Rectal smooth muscle tissue (tissue), 1 donor: Measurements from ENCODE around the gene TSEN54.

Source experiments
- H3K27ac ChIP-seq: one replicate; pipeline ENCODE4 v1.7.0; 2013; ENCODE audit warnings: low read depth, low read length, inconsistent platforms
- H3K27me3 ChIP-seq: one replicate; pipeline ENCODE4 v1.7.0; 2013; ENCODE audit warnings: low read length; ENCODE audit not compliant: control insufficient read depth, insufficient read depth
- H3K36me3 ChIP-seq: one replicate; pipeline ENCODE4 v1.7.0; 2013; ENCODE audit warnings: low read length; ENCODE audit not compliant: control insufficient read depth, insufficient read depth
- H3K4me1 ChIP-seq: one replicate; pipeline ENCODE4 v1.7.0; 2013; ENCODE audit warnings: low read length; ENCODE audit not compliant: control insufficient read depth, insufficient read depth
- H3K4me3 ChIP-seq: one replicate; pipeline ENCODE4 v1.7.0; 2013; ENCODE audit warnings: low read length
- H3K9ac ChIP-seq: one replicate; pipeline ENCODE4 v1.7.0; 2013; ENCODE audit warnings: low read length

The TSEN54 gene

DNA sequence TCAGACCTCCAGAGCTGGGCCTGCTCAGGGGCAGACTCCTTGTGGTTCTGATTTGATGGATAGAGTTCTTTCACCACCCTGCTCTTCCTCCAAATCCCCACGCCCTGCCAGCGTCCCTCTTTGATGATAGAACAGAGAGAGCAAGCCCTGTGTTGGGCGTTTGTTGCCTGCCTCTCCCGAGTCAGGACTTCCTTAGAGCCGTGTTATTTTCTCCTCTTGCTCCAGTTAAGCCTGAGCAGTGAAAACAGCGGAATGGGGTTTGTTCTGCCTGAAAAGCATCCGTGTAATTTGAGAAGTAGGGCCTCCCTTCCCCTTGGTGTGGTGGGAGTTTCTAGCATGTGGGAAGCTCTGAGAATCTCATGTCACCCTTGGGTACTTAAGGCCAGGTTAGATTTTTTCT lies 37.8 kb upstream of the TSEN54 start:
- H3K4me3 ChIP-seq = no peak overlapping the region
- H3K27me3 ChIP-seq = no peaks in the 10 kb centered on the region
- no peaks in the 10 kb centered on the region for H3K36me3 ChIP-seq
- H3K9ac ChIP-seq = no peak overlapping the region
- H3K4me1 ChIP-seq = peaks cover 21% of the 10 kb centered on the region
- H3K27ac ChIP-seq = no peak overlapping the region

- no peaks in the 10 kb centered on the region for H3K27me3 ChIP-seq
- H3K4me3 ChIP-seq = no peak overlapping the region
- peaks cover 21% of the 10 kb centered on the region for H3K4me1 ChIP-seq
- no peaks in the 10 kb centered on the region for H3K36me3 ChIP-seq
- no peak overlapping the region for H3K27ac ChIP-seq
- no peak overlapping the region for H3K9ac ChIP-seq
Measured at GRCh38 chr17:75480281-75480680, 36.0 kb upstream of the TSEN54 start.

GRCh38 chr17:75481194-75482068 lies 34.9 kb upstream of the TSEN54 start:
- Histone ChIP-seq H3K9ac (no peak overlapping the region), H3K36me3 (peaks cover 4% of the 10 kb centered on the region), H3K4me1 (peaks cover 11% of the 10 kb centered on the region), H3K27me3 (no peaks in the 10 kb centered on the region), H3K4me3 (no peak overlapping the region), H3K27ac (no peak overlapping the region)

DNA sequence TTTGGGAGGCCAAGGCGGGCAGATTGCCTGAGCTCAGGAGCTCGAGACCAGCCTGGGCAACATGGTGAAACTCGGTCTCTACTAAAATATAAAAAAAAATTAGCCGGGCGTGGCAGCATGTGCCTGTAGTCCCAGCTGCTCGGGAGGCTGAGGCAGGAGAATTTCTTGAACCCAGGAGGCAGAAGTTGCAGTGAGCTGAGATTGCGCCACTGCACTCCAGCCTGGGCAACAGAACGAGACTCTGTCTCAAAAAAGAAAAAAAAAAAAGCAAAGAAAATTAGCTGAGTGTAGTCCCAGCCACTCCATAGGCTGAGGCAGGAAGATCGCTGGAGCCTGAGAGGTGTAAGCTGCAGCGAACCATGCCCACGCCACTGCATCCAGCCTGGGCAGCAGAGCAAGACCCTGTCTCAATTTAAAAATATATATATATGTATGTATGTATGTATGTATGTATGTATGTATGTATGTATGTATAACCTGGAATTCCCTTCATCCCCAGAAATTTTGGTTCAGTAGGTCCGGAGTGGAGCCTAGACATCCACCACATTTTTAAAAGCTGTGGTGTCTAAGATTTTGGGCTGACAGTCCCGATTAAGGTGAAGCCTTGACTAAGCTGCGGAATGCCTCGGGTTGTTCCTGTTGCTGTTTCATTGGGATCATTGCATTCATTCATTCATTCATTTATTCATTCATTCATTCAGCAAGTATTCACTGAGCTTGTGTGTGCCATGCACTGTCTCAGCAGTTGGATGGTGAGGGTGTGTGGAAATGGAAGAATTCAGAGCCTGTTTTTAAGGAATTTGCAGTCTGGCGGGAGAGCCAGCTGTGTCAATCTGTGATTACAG lies 34.0 kb upstream of the TSEN54 start:
- Histone ChIP-seq H3K4me3 (no peak overlapping the region), H3K36me3 (peaks cover 4% of the 10 kb centered on the region), H3K27me3 (no peaks in the 10 kb centered on the region), H3K9ac (no peak overlapping the region), H3K27ac (no peak overlapping the region), H3K4me1 (peaks cover 2% of the 10 kb centered on the region)

DNA sequence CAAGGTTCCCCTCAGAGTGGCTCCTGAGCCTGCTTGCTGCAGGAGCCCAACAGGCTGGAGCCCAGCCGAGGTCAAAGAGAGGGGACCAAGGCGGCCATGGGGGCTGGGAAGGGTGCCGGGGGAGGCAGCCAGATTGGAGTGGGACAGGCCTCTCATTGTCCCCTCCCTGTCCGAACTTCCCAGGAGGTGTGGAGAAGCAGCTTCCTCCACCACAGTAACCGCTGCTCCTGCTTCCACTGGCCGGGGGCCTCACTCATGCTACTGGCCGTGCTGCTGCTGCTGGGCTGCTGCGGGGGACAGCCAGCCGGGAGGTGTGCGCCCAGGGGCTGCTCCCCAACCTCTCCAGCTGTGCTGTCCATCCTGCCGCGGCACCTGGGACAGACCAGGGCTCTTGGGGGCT lies 30.6 kb upstream of the TSEN54 start:
- no peak overlapping the region for H3K9ac ChIP-seq
- no peaks in the 10 kb centered on the region for H3K27me3 ChIP-seq
- H3K4me1 ChIP-seq = no peaks in the 10 kb centered on the region
- H3K27ac ChIP-seq = no peak overlapping the region
- no peak overlapping the region for H3K4me3 ChIP-seq
- H3K36me3 ChIP-seq = peaks cover 4% of the 10 kb centered on the region

- H3K4me3 ChIP-seq = no peak overlapping the region
- H3K27me3 ChIP-seq = no peaks in the 10 kb centered on the region
- H3K9ac ChIP-seq = no peak overlapping the region
- H3K4me1 ChIP-seq = no peaks in the 10 kb centered on the region
- no peak overlapping the region for H3K27ac ChIP-seq
- H3K36me3 ChIP-seq = peaks cover 7% of the 10 kb centered on the region
Measured at GRCh38 chr17:75486151-75486550, 30.2 kb upstream of the TSEN54 start.

- no peaks in the 10 kb centered on the region for H3K27me3 ChIP-seq
- H3K9ac ChIP-seq = no peak overlapping the region
- no peak overlapping the region for H3K4me3 ChIP-seq
- no peaks in the 10 kb centered on the region for H3K4me1 ChIP-seq
- peaks cover 14% of the 10 kb centered on the region for H3K36me3 ChIP-seq
- no peak overlapping the region for H3K27ac ChIP-seq
Measured at GRCh38 chr17:75486951-75487350, 29.4 kb upstream of the TSEN54 start.

DNA sequence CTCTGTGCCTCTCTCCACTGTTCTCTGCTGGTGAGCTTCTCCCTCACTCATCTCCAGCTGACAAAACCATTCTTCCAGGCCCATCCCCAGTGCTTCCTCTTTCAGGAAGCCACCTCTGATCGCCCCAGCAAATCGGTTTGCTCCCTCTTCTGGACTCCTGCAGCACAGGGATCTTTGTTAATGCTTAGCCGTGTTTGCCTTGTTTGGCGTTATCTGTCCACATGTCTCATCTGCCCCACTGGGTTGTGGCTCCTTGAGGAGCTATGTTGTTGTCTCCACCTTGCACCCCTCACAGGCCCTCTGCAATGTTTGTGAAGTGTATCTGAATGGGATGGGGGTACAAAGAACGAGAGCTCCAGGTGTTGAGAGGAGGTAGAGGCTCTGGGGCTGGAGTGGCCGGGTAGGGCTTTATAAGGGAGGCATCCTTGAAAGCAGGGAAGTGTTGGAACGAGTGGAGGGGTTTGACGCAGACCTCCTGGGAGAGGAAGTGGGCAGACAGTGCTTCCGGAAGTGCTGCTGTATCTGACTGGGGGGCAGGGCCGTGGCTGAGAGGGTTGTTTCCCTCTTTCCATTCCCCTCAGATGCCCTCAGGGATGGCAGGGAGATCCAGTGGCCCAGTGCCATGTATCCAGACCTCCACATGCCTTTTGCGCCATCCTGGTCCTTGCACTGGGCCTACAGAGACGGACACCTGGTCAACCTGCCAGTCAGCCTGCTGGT lies 28.8 kb upstream of the TSEN54 start:
- no peaks in the 10 kb centered on the region for H3K27me3 ChIP-seq
- H3K4me1 ChIP-seq = no peaks in the 10 kb centered on the region
- no peak overlapping the region for H3K4me3 ChIP-seq
- H3K9ac ChIP-seq = no peak overlapping the region
- peaks cover 14% of the 10 kb centered on the region for H3K36me3 ChIP-seq
- no peak overlapping the region for H3K27ac ChIP-seq

- Histone ChIP-seq H3K27me3 (no peaks in the 10 kb centered on the region), H3K4me1 (no peaks in the 10 kb centered on the region), H3K4me3 (no peak overlapping the region), H3K27ac (no peak overlapping the region), H3K9ac (no peak overlapping the region), H3K36me3 (peaks cover 25% of the 10 kb centered on the region)
Measured at GRCh38 chr17:75488693-75489510, 27.4 kb upstream of the TSEN54 start.

- Histone ChIP-seq H3K9ac (no peak overlapping the region), H3K4me1 (no peaks in the 10 kb centered on the region), H3K36me3 (peaks cover 30% of the 10 kb centered on the region), H3K4me3 (no peak overlapping the region), H3K27me3 (no peaks in the 10 kb centered on the region), H3K27ac (no peak overlapping the region)
Measured at GRCh38 chr17:75489511-75489955, 26.8 kb upstream of the TSEN54 start.

GRCh38 chr17:75490173-75490743 lies 26.1 kb upstream of the TSEN54 start:
- Histone ChIP-seq H3K4me3 (no peak overlapping the region), H3K4me1 (no peaks in the 10 kb centered on the region), H3K27ac (no peak overlapping the region), H3K36me3 (peaks cover 37% of the 10 kb centered on the region), H3K9ac (no peak overlapping the region), H3K27me3 (no peaks in the 10 kb centered on the region)
